GM12874 (cell line): ENCODE measurements around the gene CDCA5.

Experiments
- CTCF ChIP-seq: IDR thresholded peaks from 2 replicates; pipeline ENCODE4 v1.5.1; 2011; ENCODE audit warnings: low read depth, mild to moderate bottlenecking, control low read depth, low read length, moderate library complexity; ENCODE audit not compliant: insufficient read depth

Gene CDCA5

GRCh38 chr11:65084598-65085375, 947 bp upstream of the CDCA5 start:
- no peak for TF ChIP-seq CTCF

GRCh38 chr11:65083134-65083833, 556 bp downstream of the CDCA5 start:
- TF ChIP-seq CTCF = no peak

- TF ChIP-seq CTCF = no peak
Observed at GRCh38 chr11:65078786-65079342, 5.0 kb downstream of the CDCA5 start.

- peak; percentile 86 for TF ChIP-seq CTCF
Observed at GRCh38 chr11:65078151-65078550, 5.7 kb downstream of the CDCA5 start.

- TF ChIP-seq CTCF = no peak
Observed at GRCh38 chr11:65077451-65077850, 6.4 kb downstream of the CDCA5 start.

GRCh38 chr11:65072631-65072966, 11.2 kb downstream of the CDCA5 start:
- TF ChIP-seq CTCF = no peak

- no peak for TF ChIP-seq CTCF
Observed at GRCh38 chr11:65071907-65072630, 11.8 kb downstream of the CDCA5 start.
